ENCODE results near the gene TBC1D10A.

TBC1D10A gene

DNA sequence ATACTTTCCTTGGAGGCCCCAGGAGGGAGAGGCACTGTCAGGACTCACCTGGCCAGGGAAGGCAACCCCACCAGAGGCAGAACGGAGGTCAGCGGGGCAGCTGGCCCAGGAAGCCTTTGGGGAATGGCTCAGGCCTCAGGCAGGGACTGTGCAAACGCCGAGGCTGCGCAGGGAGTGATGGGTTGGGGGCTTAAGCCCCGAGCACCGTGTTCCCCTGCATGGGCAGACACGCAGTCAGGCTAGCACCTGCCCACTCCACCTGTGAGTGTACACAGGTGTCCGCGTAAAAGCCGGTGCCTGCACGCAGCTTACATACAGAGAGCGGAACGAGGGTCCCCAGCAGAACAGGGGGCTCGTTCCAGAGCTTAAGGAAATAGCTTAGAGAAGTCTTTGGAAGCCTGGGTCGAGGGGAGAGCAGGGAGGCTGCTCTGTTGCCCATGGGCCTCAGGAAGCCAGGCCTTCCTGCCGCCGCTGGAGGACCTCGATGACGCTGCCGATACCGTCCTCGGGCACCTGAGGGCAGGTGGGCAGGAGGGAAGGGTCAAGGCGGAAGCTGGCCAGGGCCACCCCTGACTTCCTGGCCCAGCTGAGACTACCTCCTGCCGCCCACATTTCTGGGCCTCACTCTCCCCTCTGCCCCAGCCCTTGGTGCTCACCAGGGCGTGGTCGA, 41.4 kb downstream of the TBC1D10A start:
- DNase-seq: no peak

DNA sequence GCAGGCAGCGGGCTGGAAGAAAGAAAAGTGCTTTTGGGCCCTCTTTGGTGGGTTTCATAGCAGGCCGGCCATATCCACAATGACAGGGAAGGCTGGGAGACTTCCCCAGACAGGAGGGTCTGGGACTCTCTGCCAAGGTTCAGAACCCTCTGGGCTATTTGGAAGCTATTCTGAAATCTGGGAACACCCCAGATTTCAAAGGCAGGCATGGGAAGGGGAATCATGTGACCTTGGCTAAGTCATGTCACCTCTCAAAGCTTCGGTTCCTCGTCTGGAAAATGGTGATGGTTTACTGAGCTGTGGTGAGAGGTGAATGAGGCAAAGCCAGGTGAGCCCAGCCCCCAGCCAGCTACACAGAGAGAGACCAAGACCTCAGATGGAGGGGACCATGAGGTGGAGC, 42.1 kb downstream of the TBC1D10A start:
- no peak for DNase-seq

DNA sequence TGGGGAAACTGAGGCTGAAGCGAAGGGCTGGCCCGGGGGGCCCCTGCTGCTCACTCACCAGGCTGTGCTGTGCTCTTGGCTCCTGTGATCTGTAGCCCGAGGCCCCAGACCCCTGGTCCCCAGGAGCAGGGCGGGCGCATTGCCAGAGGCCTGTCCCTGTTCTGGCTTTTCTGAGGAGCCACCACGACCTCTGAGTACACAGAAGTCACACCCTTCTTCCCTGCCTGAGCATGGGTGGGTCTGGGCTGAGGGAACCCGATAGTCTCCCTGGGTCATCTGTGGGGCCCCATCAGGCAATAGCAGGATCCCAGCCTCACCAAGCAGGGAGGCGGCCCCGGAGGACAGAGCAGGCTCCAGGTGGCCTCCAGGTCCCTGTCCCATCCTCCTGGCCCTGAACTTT, 42.6 kb downstream of the TBC1D10A start:
- no peak for DNase-seq

DNA sequence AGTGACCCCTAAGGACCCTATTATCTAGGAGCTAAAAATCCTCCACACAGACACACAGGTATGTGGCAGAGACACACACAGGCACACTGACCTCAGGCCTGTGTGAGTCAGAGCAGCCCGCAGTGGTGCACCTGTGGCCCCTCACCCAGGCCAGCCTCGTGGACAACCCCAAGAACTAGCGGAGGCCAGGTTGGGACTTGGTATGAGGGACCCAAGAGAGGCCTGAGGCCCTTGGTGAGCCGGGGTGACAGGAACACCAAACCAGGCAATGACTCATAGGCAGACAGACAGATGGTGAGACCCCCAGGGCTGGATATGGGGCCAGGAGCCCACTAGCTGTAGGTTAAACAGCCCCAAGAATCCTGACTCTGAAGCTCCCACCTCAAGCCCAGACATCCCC, 43.4 kb downstream of the TBC1D10A start:
- DNase-seq: no peak

DNA sequence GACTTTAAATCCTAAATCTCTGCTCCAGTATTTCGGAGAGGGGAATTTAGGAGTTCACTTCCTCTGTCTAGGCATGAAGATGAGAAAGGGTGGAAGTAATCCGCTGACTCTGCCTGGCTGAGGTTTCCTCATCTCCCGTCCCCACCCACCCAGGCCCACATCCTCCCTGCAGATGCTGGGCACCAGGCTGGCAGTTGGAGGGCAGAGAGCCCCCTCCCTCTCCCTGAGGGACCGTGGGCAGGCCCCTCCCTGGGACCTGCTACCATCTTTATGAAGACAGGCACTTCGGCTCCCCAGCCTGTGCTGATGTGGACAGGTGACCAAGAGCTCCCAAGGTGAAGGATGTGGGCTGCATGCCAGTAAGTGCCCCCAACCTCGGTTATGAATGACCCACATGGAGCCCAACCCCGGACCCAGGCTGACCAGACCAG, 44.1 kb downstream of the TBC1D10A start:
- DNase-seq: no peak

DNA sequence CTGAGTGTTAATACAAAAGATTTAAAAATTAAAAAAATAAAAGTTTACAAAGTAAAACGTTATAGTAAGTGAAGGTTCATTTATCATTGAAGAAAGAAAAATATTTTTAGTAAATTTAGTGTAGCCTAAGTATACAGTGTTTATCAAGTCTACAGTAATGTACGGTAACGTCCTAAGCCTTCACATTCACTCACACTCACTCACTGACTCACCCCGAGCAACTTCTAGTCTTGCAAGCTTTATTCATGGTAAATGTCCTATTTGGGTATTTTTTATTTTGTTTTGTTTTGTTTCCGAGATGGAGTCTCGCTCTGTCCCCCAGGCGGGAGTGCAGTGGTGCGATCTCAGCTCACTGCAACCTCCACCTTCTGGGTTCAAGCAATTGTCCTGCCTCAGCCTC, 46.2 kb downstream of the TBC1D10A start:
- DNase-seq: no peak

DNA sequence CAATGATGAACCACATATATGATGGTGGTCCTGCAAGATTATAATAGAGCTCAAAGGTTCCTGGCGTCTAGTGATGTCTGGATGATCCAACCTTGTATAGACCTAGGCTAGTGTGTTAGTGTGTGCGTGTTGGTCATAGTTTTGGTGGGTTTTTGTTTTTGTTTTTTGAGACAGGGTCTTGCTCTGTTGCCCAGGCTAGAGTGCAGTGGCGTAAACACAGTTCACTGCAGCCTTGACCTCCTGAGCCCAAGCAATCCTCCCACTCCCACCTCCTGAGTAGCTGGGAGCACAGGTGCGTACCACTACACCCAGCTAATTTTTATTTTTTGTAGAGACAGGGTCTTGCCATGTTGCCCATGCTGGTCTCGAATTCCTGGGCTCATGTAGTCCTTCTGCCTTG, 46.8 kb downstream of the TBC1D10A start:
- DNase-seq: no peak

DNA sequence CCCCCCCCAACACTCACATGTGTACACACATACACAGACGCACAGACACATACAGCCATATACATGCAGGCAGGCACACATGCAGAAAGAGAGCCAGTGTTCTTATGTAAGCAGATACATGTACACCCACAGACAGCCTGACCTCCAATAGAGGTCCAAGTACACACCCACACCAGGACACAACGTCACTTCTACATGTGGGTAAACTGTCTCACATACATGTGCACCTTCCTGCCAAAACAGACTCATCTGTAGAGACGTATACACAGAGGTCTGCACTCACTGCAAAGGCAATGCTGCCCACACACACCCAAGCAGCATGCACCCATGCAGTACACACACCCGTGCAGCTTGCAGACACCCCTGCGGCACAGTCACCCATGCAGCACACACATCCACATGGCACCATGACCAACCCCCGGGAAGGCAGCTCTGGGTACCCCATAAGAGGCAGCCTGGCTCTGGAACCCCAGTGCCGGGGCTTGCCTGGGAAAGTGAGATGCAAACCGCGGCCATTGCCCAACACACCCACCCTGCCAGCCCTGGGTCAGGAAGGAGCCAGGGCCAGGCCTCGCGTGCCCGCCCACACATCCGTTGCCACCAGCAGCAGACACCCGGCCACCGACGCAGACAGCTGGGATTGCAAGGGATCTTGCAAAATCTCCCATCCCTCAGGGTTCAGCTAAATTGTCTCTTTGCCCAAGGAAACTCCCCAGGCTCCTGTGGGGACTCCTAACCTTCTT, 47.5 kb downstream of the TBC1D10A start:
- no peak for DNase-seq

DNA sequence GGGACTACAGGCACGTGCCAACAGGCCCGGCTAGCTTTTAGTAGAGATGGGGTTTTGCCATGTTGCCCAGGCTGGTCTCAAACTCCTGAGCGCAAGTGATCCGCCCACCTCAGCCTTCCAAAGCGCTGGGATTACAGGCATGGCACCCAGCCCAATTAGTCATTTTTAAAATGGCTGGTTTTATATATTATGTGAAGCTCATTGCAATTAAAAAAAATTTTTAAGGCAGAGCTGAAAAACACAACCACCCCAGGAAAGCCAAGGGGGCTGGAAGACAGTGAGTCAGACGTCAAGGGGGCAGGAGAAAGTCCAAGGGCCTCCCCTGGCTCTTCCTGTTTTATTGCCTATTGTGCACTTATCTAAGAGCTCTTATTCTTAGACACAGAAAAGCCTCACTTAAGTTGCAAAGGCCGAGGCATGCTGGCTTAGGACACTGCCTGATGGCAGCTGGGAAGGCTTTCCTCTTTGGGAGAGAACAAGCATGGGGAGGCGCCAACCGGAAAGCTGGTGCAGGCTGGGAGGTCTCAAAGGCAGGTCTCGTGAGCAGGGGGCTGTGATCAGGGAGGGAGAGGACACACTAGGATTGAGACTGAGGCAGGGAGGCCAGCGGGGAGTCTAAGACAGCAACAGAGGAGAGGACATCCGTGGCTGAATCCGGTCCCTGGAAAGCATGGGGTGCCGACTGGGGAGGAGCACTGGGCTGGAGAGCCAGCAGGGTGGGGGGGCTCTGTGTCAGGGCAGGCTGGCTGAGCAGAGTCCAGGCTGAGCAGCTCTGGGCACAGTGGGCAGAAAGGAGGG, 49.0 kb downstream of the TBC1D10A start:
- no peak for DNase-seq

DNA sequence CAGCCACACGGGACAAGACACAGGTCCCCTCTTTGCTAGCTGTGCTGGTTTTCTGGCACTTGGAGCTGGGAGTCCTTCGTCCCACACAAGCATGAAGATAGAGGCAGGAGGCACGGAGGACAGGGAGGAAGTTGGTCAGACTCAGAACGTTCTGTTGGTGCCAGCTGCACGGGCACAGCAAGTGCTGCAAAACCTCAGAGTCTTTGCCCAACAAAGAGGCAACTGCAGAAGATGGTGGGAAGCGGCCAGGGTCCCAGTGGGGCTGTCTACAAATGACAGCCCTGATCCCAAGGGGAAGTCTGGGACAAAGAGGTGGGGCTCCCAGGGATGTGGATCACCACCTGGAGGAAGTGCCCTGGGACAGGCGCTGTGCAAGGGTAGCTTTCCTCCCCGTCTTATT, 50.7 kb downstream of the TBC1D10A start:
- no peak for DNase-seq

DNA sequence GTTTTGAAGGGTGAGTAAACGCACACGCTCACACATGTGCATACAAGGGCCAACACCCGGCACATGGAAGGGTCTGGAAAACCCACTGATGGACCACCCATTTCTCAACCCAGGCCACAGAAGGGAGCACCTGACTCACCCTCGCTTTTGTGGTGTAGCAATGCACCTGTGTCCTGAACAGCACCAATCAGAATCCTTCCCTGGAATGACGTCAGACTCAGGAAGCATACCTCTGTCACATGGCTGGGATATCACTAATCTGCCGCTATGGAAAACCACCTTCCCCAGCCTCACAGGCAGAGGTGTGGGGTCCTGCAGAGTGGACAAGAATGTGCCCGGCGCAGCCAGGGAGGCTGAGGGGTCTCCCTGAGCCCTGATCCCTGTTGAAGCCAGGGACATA, 51.1 kb downstream of the TBC1D10A start:
- DNase-seq: no peak

DNA sequence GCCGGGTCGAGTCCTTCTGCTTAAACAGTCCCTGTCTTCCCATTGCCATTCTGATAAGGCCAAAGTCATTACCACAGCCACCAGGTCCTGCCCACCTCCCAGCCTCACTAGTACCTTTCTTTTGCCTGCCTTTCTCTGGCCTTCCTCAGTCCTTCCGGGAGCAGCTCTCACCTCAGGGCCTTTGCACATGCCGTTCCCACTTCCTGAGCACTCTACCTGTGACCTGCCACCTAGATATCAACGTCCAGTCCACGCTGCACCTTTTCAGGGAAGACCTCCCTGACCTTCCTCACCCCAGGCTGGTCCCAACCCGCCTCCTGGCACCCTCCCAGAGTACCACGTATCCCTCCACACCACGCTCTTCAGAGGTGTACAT, 52.3 kb downstream of the TBC1D10A start:
- DNase-seq: no peak

DNA sequence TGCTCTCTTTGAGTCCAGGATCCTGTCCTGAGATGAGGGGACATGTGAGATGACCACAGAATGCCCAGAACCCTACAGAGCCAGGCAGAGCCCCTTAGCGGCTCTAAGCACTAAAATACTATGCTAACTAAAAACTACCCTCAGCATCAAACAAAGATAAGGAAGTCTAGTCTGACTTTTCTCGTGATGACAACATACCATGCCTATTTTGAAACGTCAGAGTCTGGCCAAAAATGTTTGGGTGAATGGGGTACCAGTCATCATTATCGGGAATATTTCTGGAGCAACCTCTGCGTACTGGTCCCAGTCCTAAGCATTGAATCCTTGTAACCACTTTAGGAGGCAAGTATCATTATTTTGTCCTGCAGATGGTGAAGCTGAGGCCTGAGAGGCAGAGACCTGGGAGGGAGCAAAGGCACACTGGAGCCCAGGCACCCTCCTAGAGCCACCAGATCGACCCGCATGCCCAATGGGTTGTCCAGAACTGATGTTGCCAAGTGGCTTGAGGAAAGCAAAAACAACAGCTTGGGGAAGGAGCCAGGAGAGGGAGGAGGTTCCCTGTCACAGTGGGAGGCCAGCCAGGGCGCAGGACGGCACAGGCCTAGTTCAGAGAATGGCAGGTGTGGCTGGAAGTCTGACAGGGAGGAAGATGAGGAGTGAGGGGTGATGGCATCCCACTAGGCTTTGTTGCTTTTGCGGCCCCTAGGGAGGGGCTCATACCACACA, 52.9 kb downstream of the TBC1D10A start:
- no peak for DNase-seq

DNA sequence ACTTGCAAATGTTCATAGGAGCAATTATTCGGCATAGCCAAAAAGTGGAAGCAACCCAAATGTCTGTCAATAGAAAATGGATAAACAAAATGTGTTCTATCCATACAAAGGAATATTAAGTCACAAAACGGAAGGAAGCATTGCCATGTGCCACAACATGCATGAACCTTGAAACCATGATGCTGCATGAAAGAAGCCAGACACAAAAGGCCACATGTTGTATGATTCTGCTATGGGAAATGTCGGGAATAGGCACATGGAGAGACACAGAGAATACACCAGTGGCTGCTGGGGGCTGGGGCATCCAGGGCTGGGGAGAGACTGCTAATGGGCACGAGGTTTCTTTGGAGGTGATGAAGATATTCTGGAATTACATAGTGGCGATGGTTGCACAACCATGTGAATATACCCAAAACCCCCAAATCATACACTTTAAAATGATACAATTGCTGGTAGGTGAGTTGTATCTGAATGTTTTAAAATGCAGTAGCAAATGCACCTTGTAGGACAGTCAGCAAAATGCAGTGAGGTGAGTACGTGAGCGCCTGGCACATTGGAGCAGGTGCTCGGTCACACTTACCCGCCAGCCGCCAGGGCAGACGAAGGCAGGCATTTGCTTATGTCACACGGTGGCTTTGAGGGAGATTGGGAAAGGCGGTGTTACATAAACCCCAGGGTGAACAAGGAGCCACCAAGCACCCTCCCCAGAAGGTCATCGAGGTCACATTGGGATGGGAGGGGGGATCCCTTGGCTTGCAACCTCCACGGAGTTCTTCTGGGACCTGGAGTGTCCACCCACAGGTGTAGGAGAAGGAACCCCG, 53.8 kb downstream of the TBC1D10A start:
- no peak for DNase-seq

DNA sequence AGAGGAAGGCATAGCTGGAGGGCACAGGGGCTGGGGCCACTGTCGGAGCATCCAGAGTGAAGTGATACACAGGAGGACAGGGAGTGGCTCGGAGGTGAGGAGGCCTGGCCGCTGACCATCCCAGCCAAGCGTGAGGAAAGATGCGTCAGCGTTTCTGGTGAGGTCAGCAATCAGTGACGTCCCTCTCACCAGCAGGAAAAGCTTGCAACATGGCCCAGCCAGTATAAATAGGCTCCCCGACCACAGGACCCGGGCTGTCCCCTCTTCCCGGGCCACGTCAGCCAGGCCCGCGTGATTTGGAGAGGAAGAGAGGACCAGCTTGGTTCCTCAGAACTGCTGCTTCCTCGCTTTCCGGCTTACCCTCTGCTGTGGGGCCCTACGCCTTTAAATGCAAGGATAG, 55.9 kb downstream of the TBC1D10A start:
- no peak for DNase-seq

DNA sequence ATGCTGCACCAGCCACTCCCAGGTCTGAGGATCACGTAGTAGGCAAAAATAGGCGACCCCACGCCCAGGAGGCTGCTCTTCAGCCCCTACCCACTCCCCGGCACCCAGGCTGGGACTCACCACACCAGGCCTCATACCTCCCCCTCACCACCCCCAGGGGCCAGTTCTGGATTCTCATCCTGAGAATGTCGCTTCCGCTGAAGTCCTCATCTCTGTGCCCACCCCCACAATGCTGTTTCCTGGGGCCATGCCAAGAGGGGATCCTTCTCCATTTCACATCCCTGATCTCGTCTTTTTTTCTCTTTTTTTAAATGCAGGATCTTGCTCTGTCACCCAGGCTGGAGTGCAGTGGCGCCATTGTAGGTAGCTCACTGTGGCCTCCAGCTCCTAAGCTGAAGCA, 58.4 kb downstream of the TBC1D10A start:
- no peak for DNase-seq

DNA sequence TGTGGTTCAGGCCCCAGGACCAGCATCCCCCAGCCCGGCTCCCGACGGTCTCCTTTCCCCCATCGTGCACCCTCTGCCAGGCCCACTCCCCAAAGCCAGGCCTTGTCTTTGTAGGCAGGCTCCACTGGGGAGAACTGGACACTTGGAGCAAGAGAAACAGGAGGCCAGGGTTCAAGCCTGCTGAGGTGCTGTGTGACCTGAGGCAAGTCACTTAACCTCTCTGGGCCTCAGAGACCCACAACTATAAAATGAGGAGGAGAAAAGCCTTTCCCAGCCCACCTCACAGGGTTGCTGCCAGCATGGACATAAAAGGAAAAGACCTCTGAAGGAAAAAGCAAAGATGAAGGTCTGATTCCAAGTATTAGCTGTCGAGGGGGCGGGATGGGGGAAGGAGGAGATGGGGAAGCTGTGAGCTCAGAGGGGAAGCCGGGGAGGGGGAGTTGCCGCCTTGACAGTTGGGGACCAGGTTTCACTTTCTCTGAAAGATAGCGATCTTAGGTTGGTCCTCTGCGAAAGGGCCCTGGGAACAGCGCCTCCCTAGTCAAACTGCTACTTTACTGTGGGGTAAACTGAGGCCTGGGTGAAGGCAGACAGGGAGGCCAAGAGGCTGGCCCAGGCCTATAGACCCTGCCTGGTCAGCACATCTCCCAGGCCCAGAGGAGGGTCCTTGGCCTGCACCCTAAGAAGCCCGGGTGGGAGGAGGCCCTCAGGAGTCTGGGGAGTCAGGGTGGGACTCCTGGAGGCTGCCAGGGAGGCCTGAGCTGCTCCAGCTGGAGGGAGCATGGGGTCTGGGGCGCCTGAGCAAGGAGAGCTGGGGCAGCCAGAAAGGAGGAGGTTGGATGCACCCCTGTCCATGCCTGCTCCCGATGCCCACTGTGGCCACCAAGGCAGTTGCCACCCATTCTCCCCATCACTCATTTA, 59.1 kb downstream of the TBC1D10A start:
- DNase-seq: no peak

DNA sequence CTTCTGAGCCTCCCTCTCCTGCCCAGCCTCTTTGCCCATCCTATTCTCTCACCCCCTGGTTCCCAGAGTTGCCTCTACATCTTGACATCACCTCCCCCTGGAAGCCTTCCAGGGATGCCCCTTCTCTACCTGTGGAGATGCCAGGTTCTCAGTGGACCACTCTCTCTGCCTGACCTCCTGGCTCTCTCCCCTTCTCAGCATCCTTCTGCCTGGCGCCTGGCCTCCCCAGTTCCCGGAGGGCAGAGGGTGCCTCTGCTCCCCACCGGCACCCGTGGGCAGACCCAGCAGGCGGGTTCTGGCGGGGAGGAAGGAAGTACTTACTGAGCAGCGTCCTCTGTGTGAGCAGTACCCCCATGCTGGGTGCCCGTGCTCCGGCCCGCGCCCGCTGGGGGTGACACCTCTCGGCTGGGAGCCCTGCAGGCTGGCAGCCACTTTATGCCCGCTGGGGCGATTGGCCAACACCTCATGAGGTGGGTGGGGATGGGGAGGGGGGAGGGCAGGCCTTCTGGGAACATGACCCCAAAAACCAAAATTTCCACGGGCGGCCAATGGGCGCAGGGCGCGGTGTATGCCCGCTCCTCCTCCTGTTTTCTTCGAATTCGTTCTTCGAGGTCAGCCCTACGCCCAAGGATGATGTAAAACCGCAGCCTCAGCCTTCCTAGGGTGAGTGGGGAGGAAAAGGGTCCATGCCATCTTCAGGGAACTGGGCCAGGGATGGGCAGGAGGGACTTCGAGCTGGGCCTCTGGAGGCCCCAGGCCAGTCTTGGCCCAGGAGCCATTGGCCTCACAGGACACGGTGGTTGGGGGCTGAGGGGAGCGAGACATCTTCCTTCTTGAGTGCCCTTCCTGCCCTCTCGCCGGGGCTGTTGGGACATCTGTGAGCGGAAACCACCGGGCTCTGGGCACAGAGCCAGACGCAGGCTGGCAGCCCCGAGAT, 60.0 kb downstream of the TBC1D10A start, which contains the start of gene OSM:
TSS of gene OSM (minus strand) at position 407 of the 937 bp plus-strand sequence. CDS start at position 355, 52 bp downstream.
- DNase-seq: no peak

DNA sequence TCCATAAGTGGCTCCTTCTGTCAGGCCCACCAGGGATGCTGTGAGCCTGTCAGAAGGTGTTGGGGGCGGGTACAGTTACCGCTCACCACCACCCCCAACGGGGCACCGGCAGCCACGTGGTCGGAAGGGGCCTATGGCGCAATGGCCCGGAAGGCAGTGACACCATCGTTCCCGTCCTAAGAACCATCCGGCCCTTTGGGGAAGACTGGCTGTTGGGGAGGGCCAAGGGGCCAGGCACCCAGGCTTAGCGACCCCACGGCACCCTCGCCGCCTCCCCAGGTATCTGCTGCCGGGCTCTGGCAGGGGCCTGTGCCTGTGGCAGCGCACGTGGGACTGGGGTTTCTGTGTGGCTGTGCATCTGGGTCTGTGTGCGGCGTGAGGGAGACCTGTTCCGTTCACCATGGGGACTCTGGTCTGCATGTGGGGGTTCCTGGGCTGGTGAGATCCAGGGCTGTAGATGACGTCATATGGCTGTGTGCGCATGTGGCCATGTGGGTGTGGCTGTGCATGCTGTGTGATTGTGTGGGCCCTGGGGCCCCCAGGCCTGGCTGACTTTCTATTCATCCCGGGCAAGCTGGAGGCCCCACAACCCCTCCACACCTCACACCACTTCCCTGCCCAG, 60.8 kb downstream of the TBC1D10A start:
- no peak for DNase-seq
